HL-60 (cell line): Measurements from ENCODE around the gene NSRP1.

ENCODE experiments used
- POLR2AphosphoS5 ChIP-seq: IDR thresholded peaks from 2 replicates; pipeline ENCODE4 v1.6.1; 2012; ENCODE audit warnings: low read depth
- TF ChIP-seq, protein P1 (sequence below): IDR thresholded peaks from one replicate; pipeline ENCODE4 v1.5.1; 2011; ENCODE audit warnings: low read length, control low read depth, inconsistent platforms; ENCODE audit not compliant: insufficient read depth

DNA sequence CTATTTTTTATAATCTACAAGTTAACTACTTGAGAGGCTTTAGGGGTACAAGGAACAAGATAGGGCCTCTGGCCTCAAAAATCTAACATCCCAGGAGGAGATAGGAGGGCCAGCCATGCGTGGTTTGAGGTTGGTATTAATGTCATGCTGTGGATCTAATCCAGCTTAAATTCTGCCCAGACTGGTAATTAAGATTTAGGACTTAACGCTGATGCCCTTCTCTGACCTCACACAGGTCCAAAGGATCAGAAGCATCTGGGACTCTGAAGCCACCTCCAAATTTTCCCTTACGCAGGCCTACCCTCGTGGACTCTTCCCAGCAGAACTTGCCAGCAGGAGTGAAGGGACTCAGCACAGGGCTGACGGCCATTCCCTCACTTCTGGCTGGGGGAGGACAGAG lies 103.8 kb downstream of the NSRP1 start:
- TF ChIP-seq, protein P1, sequence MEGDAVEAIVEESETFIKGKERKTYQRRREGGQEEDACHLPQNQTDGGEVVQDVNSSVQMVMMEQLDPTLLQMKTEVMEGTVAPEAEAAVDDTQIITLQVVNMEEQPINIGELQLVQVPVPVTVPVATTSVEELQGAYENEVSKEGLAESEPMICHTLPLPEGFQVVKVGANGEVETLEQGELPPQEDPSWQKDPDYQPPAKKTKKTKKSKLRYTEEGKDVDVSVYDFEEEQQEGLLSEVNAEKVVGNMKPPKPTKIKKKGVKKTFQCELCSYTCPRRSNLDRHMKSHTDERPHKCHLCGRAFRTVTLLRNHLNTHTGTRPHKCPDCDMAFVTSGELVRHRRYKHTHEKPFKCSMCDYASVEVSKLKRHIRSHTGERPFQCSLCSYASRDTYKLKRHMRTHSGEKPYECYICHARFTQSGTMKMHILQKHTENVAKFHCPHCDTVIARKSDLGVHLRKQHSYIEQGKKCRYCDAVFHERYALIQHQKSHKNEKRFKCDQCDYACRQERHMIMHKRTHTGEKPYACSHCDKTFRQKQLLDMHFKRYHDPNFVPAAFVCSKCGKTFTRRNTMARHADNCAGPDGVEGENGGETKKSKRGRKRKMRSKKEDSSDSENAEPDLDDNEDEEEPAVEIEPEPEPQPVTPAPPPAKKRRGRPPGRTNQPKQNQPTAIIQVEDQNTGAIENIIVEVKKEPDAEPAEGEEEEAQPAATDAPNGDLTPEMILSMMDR = no peak
- TF ChIP-seq POLR2AphosphoS5 = no peak
